ENCODE data around the gene B3GNT7.

Gene B3GNT7

DNA sequence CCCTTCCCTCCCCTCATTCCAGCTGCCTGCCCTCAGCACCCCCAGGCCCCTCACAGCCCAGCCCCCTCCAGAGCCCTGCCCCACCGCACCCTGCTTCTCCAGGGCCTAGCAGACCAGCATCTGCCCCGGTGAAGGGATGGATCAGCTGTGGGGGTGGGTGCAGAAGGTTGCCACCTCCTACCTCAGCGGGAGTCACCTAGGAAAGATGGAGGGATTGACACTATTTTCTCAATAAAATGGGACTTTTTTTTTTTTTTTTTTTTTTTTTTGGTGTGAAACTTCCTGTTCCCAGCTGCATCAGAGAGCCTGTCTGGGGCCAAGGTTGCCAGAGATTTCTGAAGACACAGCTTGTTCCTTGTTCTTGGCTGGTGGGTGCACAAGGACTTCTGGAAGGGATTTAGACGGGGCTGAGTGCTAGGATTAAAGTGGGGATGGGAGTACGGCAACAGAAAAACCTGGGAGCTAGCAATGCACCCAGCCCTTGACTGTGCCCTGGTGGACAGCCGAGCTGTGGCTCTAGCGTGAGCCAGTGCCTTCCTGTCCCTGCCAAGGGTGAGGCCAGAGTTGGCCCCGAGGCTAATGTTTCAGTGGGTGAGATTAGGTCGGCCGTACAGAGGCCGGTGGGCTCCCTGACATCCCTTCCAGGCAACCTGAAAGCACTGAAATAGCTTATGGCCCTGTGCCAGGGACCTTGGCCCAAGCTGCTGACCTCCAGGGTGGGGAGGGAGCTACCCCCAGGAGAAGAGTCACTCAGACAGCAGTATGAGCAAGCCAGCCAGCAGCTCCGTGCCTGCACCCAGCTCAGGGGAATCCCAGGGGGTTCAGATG, 4.6 kb downstream of the B3GNT7 start:
- in situ Hi-C loops (cut with MboI; ENCODE audit: low sequenced_read_pairs) = loop anchor here (5.0 to 25.0 kb wide), 3 partner anchors 105 to 563 kb away; no protein-coding TSS in a partner anchor

DNA sequence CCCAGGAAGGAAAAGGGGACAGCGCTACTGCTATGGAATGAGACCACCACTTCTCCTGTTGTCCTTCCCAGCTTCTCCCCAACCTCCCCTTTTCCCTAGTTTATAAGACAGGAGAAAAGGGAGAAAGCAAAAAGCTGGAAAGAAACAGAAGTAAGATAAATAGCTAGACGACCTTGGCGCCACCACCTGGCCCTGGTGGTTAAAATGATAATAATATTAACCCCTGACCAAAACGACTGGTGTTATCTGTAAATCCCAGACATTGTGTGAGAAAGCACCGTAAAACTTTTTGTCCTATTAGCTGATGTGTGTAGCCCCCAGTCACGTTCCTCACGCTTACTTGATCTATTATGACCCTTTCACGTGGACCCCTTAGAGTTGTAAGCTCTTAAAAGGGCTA, 5.2 kb downstream of the B3GNT7 start:
- in situ Hi-C loops (cut with MboI; ENCODE audit: low sequenced_read_pairs) = loop anchor here (5.0 to 25.0 kb wide), 3 partner anchors 106 to 563 kb away; no protein-coding TSS in a partner anchor

DNA sequence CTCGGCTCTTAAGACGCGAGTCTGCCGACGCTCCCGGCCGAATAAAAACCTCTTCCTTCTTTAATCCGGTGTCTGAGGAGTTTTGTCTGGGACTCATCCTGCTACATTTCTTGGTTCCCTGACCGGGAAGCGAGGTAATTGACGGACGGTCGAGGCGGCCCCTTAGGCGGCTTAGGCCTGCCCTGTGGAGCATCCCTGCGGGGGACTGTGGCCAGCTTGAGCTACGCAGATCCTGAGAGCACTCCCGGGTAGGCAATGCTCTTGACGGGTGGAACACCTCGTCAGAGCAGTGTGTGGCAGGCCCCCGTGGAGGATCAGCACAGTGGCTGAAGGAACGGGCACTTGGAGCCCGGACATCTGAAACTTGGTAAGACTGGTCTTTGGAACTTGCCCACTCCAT, 5.6 kb downstream of the B3GNT7 start:
- in situ Hi-C loops (cut with MboI; ENCODE audit: low sequenced_read_pairs) = loop anchor here (5.0 to 25.0 kb wide), 3 partner anchors 106 to 564 kb away; no protein-coding TSS in a partner anchor

DNA sequence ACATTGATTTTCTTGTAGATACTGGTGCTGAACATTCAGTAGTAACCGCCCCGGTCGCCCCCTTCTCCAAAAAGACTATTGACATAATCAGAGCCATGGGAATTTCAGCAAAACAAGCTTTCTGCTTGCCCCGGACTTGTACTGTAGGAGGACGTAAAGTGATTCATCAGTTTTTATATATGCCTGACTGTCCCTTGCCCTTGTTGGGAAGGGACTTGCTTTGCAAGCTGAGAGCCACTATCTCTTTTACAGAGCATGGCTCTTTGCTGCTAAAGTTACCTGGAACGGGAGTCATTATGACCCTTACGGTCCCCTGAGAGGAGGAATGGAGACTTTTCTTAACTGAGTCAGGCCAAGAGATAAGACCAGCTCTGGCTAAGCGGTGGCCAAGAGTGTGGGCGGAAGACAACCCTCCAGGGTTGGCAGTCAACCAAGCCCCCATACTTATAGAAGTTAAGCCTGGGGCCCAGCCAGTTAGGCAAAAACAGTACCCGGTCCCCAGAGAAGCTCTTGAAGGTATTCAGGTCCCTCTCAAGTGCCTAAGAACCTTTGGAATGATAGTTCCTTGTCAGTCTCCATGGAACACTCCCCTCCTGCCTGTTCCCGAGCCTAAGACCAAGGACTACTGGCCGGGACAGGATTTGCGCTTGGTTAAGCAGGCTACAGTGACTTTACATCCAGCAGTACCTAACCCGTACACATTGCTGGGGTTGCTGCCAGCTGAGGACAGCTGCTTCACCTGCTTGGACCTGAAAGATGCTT, 8.1 kb downstream of the B3GNT7 start:
- in situ Hi-C loops (cut with MboI; ENCODE audit: low sequenced_read_pairs) = loop anchor here (5.0 to 25.0 kb wide), 3 partner anchors 109 to 566 kb away; no protein-coding TSS in a partner anchor

DNA sequence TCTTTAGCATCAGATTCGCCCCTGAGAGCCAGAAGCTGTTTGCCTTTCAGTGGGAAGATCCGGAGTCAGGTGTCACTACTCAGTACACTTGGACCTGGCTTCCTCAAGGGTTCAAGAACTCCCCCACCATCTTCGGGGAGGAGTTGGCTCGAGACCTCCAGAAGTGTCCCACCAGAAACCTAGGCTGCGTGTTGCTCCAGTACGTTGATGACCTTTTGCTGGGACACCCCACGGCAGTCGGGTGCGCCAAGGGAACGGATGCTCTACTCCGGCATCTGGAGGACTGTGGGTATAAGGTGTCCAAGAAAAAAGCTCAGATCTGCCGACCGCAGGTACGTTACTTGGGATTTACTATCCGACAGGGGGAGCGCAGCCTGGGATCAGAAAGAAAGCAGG, 8.7 kb downstream of the B3GNT7 start:
- in situ Hi-C loops (cut with MboI; ENCODE audit: low sequenced_read_pairs) = loop anchor here (5.0 to 25.0 kb wide), 3 partner anchors 109 to 567 kb away; no protein-coding TSS in a partner anchor

DNA sequence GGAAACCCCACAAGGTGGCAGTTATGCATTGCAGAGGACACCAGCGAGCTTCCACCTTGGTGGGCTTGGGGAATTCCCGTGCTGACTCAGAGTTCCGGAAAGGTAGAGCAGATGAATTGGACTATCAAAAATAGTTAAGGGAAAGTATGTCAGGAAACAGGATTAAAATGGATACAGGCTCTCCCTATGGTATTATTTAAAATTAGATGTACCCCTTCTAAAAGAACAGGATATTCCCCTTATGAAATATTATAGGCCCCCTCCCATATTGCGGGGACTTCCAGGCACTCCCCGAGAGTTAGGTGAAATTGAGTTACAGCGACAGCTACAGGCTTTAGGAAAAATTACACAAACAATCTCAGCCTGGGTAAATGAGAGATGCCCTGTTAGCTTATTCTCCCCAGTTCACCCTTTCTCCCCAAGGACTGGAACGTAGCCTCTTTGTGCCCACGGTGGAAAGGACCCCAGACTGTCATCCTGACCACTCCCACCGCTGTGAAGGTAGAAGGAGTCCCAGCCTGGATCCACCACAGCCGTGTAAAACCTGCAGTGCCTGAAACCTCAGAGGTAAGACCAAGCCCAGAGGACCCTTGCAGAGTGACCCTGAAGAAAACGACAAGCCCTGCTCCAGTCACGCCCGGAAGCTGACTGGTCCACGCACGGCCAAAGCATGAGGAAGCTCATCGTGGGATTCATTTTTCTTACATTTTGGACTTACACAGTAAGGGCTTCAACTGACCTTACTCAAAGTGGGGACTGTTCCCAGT, 10.3 kb downstream of the B3GNT7 start:
- in situ Hi-C loops (cut with MboI; ENCODE audit: low sequenced_read_pairs) = loop anchor here (10.0 to 25.0 kb wide), 2 partner anchors 111 to 568 kb away; no protein-coding TSS in a partner anchor

DNA sequence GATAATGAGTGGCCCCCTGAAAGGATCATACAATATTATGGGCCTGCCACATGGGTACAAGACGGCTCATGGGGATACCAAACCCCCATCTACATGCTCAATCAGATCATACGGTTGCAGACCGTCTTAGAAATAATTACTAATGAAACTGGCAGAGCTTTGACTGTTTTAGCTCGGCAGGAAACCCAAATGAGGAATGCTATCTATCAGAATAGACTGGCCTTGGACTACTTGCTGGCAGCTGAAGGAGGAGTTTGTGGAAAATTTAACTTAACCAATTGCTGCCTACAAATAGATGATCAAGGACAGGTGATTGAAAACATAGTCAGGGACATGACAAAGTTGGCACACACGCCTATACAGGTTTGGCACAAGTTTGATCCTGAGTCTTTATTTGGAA, 12.2 kb downstream of the B3GNT7 start:
- in situ Hi-C loops (cut with MboI; ENCODE audit: low sequenced_read_pairs) = loop anchor here (10.0 to 25.0 kb wide), 2 partner anchors 113 to 570 kb away; no protein-coding TSS in a partner anchor

DNA sequence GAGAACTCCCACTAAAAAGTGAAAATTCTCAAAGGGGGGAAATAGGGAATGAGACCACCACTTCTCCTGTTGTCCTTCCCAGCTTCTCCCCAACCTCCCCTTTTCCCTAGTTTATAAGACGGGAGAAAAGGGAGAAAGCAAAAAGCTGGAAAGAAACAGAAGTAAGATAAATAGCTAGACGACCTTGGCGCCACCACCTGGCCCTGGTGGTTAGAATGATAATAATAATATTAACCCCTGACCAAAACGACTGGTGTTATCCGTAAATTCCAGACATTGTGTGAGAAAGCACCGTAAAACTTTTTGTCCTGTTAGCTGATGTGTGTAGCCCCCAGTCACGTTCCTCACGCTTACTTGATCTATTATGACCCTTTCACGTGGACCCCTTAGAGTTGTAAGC, 12.8 kb downstream of the B3GNT7 start:
- in situ Hi-C loops (cut with MboI; ENCODE audit: low sequenced_read_pairs) = loop anchor here (10.0 to 25.0 kb wide), 2 partner anchors 114 to 571 kb away; no protein-coding TSS in a partner anchor

DNA sequence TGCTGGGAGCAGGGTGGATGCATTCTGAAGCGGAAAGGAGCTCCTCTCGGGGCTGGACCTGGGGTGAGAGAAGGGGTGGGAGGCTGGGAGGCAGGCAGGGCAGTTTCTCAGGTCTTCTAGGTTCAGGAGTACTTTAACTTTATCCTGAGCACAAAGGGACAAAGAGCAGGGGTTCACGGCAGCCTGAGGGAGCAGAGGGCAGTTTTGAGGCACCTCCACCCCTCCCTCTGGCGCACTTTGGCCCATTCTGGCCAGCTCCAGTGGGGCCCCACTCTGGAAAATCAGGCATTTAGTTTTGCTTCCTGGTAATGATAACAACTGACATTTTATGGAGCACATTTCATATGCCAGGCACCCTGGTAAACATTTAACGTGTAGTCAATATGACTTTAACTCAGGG, 14.3 kb downstream of the B3GNT7 start:
- in situ Hi-C loops (cut with MboI; ENCODE audit: low sequenced_read_pairs) = loop anchor here (10.0 to 25.0 kb wide), 2 partner anchors 115 to 572 kb away; no protein-coding TSS in a partner anchor

DNA sequence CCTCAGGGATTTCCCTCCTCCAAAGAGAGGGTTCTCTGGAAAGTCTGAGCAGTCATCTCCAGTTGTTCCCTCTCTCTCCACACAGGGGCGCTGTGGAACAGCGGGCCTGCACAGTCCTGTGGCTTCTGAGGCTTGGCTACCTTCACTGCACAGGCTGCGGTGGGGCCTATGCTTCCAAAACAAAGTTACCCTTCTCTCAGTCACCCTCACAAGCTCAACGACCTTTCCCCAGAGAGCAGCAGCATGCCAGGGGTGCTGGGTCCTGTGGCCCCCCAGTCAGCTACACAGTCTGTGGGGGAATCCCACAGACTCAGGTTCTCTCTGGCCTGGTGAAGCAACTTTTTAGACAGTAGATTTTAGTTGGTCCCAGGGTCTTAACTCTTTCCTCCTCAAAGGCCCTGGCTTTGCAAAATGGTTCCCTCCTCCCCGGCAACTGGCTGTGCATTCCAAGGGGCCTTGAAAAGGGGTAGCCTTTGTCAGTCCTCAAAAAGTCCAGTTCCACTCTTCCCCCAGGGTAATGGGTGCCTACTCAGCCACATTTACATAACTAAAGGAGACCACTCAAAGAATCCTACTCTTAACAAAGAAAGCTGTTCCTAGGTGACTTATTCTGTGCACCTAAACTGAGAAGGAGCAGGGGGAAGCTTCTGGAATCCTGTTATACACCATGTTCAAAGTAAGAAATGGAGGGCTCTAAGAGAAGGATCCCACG, 14.9 kb downstream of the B3GNT7 start:
- in situ Hi-C loops (cut with MboI; ENCODE audit: low sequenced_read_pairs) = loop anchor here (25.0 kb wide), 1 partner anchor 573 kb away; no protein-coding TSS in a partner anchor

DNA sequence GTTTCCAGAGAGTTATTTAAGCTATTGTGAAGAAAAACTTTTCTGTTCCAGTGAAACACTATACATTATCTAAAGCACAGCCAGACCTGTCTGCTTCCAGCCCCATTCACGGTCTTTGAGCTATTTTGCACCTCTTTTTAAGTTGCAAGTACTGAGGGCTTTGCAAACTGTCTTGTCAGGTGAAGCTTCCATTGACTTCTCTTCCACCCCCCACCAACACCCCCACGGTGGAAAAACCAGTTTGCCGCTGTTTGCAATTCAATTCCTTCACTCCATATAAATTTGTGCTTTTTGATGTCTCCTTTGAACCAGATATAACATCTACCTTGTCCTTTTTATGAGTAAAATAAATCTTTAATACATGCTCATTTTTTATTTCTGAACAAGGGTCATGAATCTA, 15.7 kb downstream of the B3GNT7 start:
- in situ Hi-C loops (cut with MboI; ENCODE audit: low sequenced_read_pairs) = loop anchor here (25.0 kb wide), 1 partner anchor 574 kb away; no protein-coding TSS in a partner anchor

DNA sequence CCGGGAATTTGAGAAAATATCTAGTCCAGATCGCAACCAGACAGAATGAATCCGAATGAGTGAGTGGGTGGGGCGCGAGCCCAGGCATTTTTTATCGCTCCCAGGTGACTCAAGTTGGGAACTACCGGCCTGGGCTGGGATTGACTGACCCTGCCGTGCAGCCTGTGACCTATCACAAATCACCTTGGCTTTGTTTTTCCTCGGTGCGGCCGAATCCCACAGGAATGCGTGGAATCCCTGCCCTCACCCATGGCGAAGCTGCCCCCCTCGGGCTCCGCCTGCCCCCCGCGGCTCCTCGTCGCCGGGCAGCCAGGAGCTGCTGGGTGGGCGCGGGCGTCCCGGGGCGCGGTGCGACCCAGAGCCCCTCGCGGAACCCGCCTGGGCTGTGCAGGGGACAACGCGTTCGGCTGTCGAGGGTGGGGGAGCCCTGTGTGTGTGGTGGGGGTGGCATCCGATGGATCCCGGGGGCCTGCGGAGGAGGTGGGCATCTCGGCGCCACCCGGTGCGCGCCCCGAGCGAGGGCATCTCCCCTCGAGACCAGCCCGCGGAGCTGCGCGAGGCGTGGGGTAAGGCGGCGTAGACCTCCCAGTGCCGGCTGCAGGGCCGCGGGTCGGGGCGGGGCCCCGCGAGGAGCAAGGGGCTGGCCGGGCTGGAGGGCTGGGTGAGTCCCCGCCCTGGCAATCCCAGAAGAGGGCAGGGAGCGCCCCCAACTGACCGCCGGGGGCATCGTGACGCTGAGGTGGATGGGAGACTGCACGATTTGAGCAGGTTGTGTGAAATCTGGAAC, 16.5 kb downstream of the B3GNT7 start:
- in situ Hi-C loops (cut with MboI; ENCODE audit: low sequenced_read_pairs) = loop anchor here (25.0 kb wide), 1 partner anchor 575 kb away; no protein-coding TSS in a partner anchor

DNA sequence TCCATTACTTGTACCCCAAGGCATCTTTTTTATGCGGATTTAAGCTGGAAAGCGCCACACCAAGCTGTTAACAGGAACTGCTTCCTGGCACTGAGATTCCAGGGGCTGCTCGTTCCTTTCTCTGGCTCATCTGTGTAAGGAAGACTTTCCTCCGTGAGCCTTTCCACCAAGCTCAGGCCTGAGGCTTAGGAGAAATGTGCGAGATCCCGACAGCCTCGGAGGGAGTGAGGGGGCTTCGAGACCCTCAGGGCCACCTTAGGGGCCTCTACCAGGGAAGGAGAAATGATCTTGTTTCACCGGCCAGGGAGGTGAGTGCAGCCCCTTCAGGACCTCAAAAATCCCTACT, 17.1 kb downstream of the B3GNT7 start:
- in situ Hi-C loops (cut with MboI; ENCODE audit: low sequenced_read_pairs) = loop anchor here (25.0 kb wide), 1 partner anchor 575 kb away; no protein-coding TSS in a partner anchor

DNA sequence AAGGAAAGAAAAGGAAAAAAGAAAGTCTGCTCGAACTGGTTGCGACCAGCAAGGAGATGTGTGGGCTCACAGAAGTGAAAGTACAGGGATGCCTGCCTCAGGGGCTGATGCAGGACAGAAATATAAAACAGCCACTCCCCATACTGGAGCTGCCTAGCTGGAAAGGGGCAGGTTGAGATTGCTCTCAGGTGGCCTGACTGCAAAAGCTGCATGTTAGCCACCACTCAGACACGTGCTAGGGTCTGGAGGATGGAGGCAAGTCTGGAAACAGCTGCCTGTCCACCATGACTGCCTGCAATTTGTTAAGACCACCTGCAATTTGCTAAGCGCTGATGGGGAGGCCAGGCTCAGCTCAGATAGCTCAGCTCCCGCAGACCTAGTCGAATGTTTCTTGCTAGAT, 17.9 kb downstream of the B3GNT7 start:
- in situ Hi-C loops (cut with MboI; ENCODE audit: low sequenced_read_pairs) = loop anchor here (25.0 kb wide), 1 partner anchor 576 kb away; no protein-coding TSS in a partner anchor

DNA sequence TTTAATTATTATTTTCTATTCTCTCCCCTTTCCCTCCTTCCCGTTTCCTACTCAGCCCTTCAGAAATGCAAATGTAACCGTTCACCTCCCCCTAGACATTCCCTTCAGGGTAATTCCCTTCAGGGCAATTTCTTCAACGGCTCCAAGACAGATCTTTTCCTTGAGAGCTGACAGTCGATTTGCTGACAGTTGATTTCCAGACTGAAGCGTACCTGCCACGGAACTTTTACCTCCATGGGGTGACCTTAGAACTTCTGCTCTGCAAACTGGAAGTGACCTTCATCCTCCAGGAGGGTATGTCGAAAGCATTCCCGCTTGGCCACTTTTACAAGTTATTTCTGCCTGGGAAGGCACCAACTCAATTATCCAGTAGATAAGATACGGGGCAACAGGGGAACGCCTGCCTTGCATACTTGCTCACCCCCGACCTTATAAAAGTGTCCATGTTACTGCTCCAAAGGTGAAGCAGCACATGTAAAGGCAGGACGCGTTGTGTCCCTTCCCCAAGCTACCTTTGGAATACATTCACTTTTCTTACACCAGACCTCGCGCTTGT, 18.5 kb downstream of the B3GNT7 start:
- in situ Hi-C loops (cut with MboI; ENCODE audit: low sequenced_read_pairs) = loop anchor here (25.0 kb wide), 1 partner anchor 577 kb away; no protein-coding TSS in a partner anchor

DNA sequence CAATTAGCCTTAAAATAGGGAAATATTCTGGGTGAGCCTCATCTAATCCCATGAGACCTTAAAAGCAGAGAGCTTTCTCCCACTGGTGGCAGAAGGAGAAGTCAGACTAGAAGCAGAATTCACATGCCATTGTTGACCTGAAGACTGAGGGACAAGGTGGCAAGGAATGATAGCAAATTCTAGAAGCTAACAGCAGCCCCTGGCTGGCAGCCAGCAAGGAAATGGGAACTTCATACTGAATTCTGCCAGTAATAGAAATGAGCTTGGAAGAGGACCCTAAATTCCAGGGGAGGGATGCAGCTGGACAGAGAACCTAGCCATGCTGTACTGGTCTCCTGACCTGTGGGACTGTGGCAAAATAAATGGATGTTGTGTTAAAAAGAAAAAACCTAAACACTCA, 19.5 kb downstream of the B3GNT7 start:
- in situ Hi-C loops (cut with MboI; ENCODE audit: low sequenced_read_pairs) = loop anchor here (25.0 kb wide), 1 partner anchor 578 kb away; no protein-coding TSS in a partner anchor

DNA sequence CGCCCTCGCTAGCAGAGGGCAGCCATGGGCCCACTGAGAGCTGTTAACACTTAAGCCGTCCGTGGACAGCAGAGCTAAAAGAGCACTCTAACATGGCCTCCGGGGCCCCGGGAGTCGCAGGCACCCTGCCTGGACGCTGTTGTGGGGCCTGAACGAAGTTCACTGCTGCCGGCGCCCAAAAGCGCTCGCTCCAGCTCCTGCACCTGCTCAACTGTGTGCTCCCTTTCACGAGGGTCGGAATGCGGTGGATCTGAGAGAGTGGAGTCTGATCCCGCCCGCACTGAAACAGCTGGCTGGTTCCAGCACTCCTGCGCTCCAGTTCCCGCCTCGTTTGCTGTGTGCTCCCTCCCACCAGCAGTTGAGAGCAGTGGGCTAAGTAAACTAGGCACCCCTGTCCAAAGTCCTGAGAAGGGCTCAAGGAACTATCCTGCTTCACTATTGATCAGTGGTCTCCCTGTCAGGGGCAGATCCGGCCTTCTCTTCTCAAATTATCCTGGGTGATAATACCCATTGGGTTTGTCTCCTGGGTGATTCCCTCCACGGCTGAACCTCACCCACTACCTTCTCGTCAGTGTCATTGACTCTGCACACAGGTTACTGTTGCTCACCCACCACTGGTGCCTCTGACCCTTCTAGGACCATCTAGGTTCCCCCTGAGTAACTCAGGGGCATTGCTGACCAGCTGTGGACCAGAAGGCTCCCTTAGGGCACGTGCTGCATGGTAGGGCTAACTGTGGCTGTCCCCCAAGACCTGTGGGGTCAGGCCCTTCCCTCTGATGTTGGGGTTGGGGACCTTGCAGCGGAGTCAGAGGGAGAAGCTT, 23.5 kb downstream of the B3GNT7 start:
- in situ Hi-C loops (cut with MboI; ENCODE audit: low sequenced_read_pairs) = loop anchor here (25.0 kb wide), 1 partner anchor 582 kb away; no protein-coding TSS in a partner anchor
